Sigmoid colon (tissue), 4 donors: ENCODE measurements around the gene KCNMB2.

Experiments
- EP300 ChIP-seq, 4 donors: sonication (generic); formaldehyde crosslinking; IDR thresholded peaks; one replicate each; pipeline ENCODE4 v1.6.1; 2017; ENCODE audit warnings: antibody characterized with exemption in 4 of 4
- POLR2A ChIP-seq, 2 donors: fragments of 450-650 bp; IDR thresholded peaks; one replicate each; pipeline ENCODE4 v1.6.1; 2016; ENCODE audit warnings: antibody characterized with exemption in 2 of 2, mild to moderate bottlenecking in 2 of 2, moderate library complexity in 2 of 2
- POLR2AphosphoS5 ChIP-seq, 4 donors: sonication (generic); formaldehyde crosslinking; IDR thresholded peaks; one replicate each; pipeline ENCODE4 v1.6.1; 2017; ENCODE audit warnings: antibody characterized with exemption in 4 of 4
- TF ChIP-seq, protein P1 (sequence below), 4 experiments: fragments of 450-650 bp in 3 of 4; fragments of 200-600 bp in 1 of 4; IDR thresholded peaks; one replicate each; pipeline ENCODE4 v1.5.1; 2016 to 2019; ENCODE audit warnings: antibody characterized with exemption in 4 of 4, mild to moderate bottlenecking in 3 of 4, moderate library complexity in 2 of 4

DNA sequence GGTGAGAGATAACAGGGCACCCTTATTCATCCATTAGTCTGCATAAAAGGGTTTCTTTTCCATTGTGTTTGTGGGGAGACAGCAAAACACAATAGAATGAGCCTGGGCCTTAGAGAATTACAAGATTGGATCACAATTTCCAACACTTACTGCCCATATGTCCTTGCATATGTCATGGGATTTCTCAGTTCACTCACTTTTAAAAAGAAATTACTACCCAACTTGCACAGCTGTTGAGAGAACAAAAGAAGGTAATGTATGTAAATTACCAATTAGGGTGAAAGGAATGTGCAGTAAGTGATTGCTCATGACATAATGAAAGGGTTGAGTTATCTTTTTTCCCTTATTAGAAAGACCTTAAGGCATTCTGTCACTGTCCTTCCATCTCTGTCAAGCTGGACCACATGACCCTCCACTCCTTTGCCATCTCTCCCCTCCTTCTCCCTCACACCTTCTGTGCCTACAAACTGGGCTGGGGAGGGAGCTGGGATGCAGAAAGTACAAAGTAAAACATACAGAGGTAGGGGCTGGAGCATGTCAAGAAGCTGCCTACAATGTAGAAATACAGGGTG, 291.1 kb downstream of the KCNMB2 start:
- TF ChIP-seq POLR2AphosphoS5 (IDR thresholded peaks at IDR 0.05) (no peak), EP300 (IDR thresholded peaks at IDR 0.05) (no peak), POLR2A (IDR thresholded peaks at IDR 0.05) (no peak)
- TF ChIP-seq, protein P1, sequence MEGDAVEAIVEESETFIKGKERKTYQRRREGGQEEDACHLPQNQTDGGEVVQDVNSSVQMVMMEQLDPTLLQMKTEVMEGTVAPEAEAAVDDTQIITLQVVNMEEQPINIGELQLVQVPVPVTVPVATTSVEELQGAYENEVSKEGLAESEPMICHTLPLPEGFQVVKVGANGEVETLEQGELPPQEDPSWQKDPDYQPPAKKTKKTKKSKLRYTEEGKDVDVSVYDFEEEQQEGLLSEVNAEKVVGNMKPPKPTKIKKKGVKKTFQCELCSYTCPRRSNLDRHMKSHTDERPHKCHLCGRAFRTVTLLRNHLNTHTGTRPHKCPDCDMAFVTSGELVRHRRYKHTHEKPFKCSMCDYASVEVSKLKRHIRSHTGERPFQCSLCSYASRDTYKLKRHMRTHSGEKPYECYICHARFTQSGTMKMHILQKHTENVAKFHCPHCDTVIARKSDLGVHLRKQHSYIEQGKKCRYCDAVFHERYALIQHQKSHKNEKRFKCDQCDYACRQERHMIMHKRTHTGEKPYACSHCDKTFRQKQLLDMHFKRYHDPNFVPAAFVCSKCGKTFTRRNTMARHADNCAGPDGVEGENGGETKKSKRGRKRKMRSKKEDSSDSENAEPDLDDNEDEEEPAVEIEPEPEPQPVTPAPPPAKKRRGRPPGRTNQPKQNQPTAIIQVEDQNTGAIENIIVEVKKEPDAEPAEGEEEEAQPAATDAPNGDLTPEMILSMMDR (IDR thresholded peaks at IDR 0.05): no peak
